Parathyroid adenoma (tissue), 2 donors: ENCODE data around the gene PRKACA.

Experiments
- H2AFZ ChIP-seq: fragments of 300-600 bp; sonication (generic); one replicate; pipeline ENCODE4 v1.7.0; 2017; ENCODE audit warnings: antibody characterized with exemption, mild to moderate bottlenecking
- H3K27ac ChIP-seq: fragments of 300-600 bp; sonication (generic); one replicate; pipeline ENCODE4 v1.7.0; 2017
- H3K27me3 ChIP-seq: fragments of 300-600 bp; sonication (generic); one replicate; pipeline ENCODE4 v1.7.0; 2017; ENCODE audit warnings: low read length; ENCODE audit not compliant: control insufficient read depth, insufficient read depth
- H3K36me3 ChIP-seq: fragments of 300-600 bp; sonication (generic); one replicate; pipeline ENCODE4 v1.7.0; 2017; ENCODE audit warnings: low read length; ENCODE audit not compliant: control insufficient read depth, insufficient read depth
- H3K4me1 ChIP-seq: fragments of 300-600 bp; sonication (generic); one replicate; pipeline ENCODE4 v1.7.0; 2017; ENCODE audit warnings: control low read depth
- H3K4me2 ChIP-seq: fragments of 300-600 bp; sonication (generic); one replicate; pipeline ENCODE4 v1.7.0; 2017; ENCODE audit warnings: low read length
- H3K4me3 ChIP-seq: fragments of 300-600 bp; sonication (generic); one replicate; pipeline ENCODE4 v1.7.0; 2017; ENCODE audit warnings: low read depth, low read length
- H3K79me2 ChIP-seq: fragments of 300-600 bp; sonication (generic); one replicate; pipeline ENCODE4 v1.7.0; 2017; ENCODE audit warnings: control low read depth
- H3K9ac ChIP-seq: fragments of 300-600 bp; sonication (generic); one replicate; pipeline ENCODE4 v1.7.0; 2017; ENCODE audit warnings: mild to moderate bottlenecking
- H3K9me3 ChIP-seq: fragments of 300-600 bp; sonication (generic); one replicate; pipeline ENCODE4 v1.7.0; 2017; ENCODE audit warnings: low read length; ENCODE audit not compliant: control insufficient read depth
- CTCF ChIP-seq: fragments of 300-600 bp; sonication (generic); IDR thresholded peaks from one replicate; pipeline ENCODE4 v1.7.0; 2017; ENCODE audit warnings: antibody characterized with exemption, mild to moderate bottlenecking
- donor health status: primary hyperparathyroidism.

Gene PRKACA

GRCh38 chr19:14085309-14085995, 32.1 kb downstream of the PRKACA start, which contains the start of gene C19orf67:
Gene C19orf67 (minus strand): TSS chr19:14085783. CDS start chr19:14085627, 156 bp downstream.
- Histone ChIP-seq H3K36me3 (no peaks in the 10 kb centered on the region), H3K4me1 (peaks cover 2% of the 10 kb centered on the region), H3K79me2 (peaks cover 2% of the 10 kb centered on the region), H3K27ac (no peak within 1 kb of the TSS), H3K27me3 (no peaks in the 10 kb centered on the region), H3K4me3 (no peak within 1 kb of the TSS), H3K4me2 (no peak within 1 kb of the TSS), H3K9me3 (no peaks in the 10 kb centered on the region), H3K9ac (no peak within 1 kb of the TSS), H2AFZ (no peak within 1 kb of the TSS)
- TF ChIP-seq CTCF: no peak

DNA sequence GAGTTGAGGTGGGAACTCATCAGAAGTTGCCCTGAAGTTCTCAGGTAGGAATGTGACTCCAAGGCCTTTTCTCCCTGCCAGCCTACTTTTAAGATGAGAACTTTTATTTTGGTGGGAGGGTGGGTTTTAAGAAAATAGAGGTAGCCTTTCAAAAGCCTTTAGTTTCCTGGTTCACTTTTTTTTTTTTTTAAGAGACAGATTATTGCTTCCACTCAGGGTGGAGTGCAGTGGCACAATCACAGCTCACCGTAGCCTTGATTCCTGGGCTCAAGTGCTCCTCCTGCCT, 34.9 kb downstream of the PRKACA start:
- TF ChIP-seq CTCF: no peak
- H3K79me2 ChIP-seq: peaks cover 6% of the 10 kb centered on the region
- no peaks in the 10 kb centered on the region for H3K9me3 ChIP-seq
- H3K4me2 ChIP-seq: peak overlapping the region; percentile 99
- H3K9ac ChIP-seq: no peak overlapping the region
- peaks cover 5% of the 10 kb centered on the region for H3K4me1 ChIP-seq
- H3K27ac ChIP-seq: no peak overlapping the region
- no peak overlapping the region for H2AFZ ChIP-seq
- no peaks in the 10 kb centered on the region for H3K36me3 ChIP-seq
- peak overlapping the region; percentile 97 for H3K4me3 ChIP-seq
- no peaks in the 10 kb centered on the region for H3K27me3 ChIP-seq

GRCh38 chr19:14081797-14082674, 35.5 kb downstream of the PRKACA start:
- no peaks in the 10 kb centered on the region for H3K9me3 ChIP-seq
- H3K4me2 ChIP-seq: peak overlapping the region; percentile 99
- no peaks in the 10 kb centered on the region for H3K27me3 ChIP-seq
- no peak for TF ChIP-seq CTCF
- H3K27ac ChIP-seq: peak overlapping the region; percentile 86
- H3K36me3 ChIP-seq: no peaks in the 10 kb centered on the region
- H3K4me3 ChIP-seq: peak overlapping the region; percentile 97
- peaks cover 5% of the 10 kb centered on the region for H3K4me1 ChIP-seq
- H3K9ac ChIP-seq: peak overlapping the region; percentile 54
- H3K79me2 ChIP-seq: peaks cover 6% of the 10 kb centered on the region
- peak overlapping the region; percentile 82 for H2AFZ ChIP-seq

- H3K79me2 ChIP-seq: peaks cover 6% of the 10 kb centered on the region
- peak overlapping the region; percentile 86 for H3K27ac ChIP-seq
- H3K4me2 ChIP-seq: peak overlapping the region; percentile 99
- no peaks in the 10 kb centered on the region for H3K9me3 ChIP-seq
- peak overlapping the region; percentile 62 for H3K9ac ChIP-seq
- H3K4me1 ChIP-seq: peaks cover 5% of the 10 kb centered on the region
- peak overlapping the region; percentile 92 for H2AFZ ChIP-seq
- no peak for TF ChIP-seq CTCF
- H3K36me3 ChIP-seq: no peaks in the 10 kb centered on the region
- H3K4me3 ChIP-seq: peak overlapping the region; percentile 97
- H3K27me3 ChIP-seq: no peaks in the 10 kb centered on the region
Observed at GRCh38 chr19:14080887-14081796, 36.4 kb downstream of the PRKACA start.
